HUES64 (cell line): ENCODE results near the gene POLR3H.

Experiments used
- H3K27ac ChIP-seq: 2 replicates; pipeline ENCODE4 v1.7.0; 2013; ENCODE audit warnings: low read depth, low read length, inconsistent platforms
- H3K27me3 ChIP-seq: 2 replicates; pipeline ENCODE4 v1.6.1; 2013; ENCODE audit warnings: mild to moderate bottlenecking, low read length; ENCODE audit not compliant: insufficient read depth
- H3K36me3 ChIP-seq: 2 replicates; pipeline ENCODE4 v1.6.1; 2013; ENCODE audit warnings: mild to moderate bottlenecking, low read length; ENCODE audit not compliant: insufficient read depth
- H3K4me1 ChIP-seq: 2 replicates; pipeline ENCODE4 v1.6.1; 2013; ENCODE audit warnings: mild to moderate bottlenecking, low read length, moderate library complexity; ENCODE audit not compliant: insufficient read depth
- H3K4me3 ChIP-seq: 2 replicates; pipeline ENCODE4 v1.5.1; 2013; ENCODE audit warnings: mild to moderate bottlenecking, low read length, moderate library complexity
- H3K9ac ChIP-seq: 2 replicates; pipeline ENCODE4 v1.6.1; 2013; ENCODE audit warnings: mild to moderate bottlenecking, low read depth, low read length
- H3K9me3 ChIP-seq: 2 replicates; pipeline ENCODE4 v1.6.1; 2013; ENCODE audit warnings: low read depth, low read length; ENCODE audit not compliant: insufficient read depth
- WGBS: fragments of 150-250, 120-280 bp; methylation state at CpG from one replicate; pipeline ENCODE4 v1.1.7; 2013; ENCODE audit warnings: missing lambda C conversion rate; 5-methylcytosine and 5-hydroxymethylcytosine counted together

Gene POLR3H

GRCh38 chr22:41512421-41513194 is 31.7 kb downstream of the POLR3H start:
- peaks cover 62% of the 10 kb centered on the region for H3K36me3 ChIP-seq
- H3K27ac ChIP-seq = peak overlapping the region; percentile 75
- H3K9me3 ChIP-seq = no peaks in the 10 kb centered on the region
- peak overlapping the region; percentile 35 for H3K9ac ChIP-seq
- no peaks in the 10 kb centered on the region for H3K27me3 ChIP-seq
- H3K4me1 ChIP-seq = peaks cover 15% of the 10 kb centered on the region
- no peak overlapping the region for H3K4me3 ChIP-seq
- 53% methylated on average over 17 of the region's 17 CpGs for WGBS

DNA sequence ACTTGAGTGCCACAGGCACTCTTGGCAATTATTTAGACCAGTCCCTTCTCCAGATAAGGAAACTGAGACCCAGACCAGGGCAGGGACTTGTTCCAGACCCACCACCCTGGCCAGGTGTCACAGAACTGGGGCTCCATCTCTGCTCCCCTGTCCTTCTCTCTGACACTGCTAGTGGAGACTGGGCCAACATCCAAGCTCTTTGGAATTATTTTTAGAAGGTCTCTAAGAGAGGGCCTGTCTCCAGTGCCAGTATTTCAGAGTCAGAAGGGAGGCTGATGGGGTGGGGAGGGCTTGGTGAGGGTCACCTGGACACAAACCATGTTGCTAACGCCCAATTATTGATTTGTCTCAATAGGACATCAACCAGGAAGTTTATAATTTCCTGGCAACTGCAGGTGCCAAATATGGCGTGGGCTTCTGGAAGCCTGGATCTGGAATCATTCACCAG is 32.7 kb downstream of the POLR3H start:
- peaks cover 60% of the 10 kb centered on the region for H3K36me3 ChIP-seq

GRCh38 chr22:41508770-41509170 is 35.5 kb downstream of the POLR3H start:
- Histone ChIP-seq H3K36me3 (peaks cover 44% of the 10 kb centered on the region), H3K27me3 (no peaks in the 10 kb centered on the region), H3K9me3 (no peaks in the 10 kb centered on the region), H3K4me3 (no peak overlapping the region), H3K27ac (no peak overlapping the region; the same call in 1 of the 2 replicates), H3K9ac (peak overlapping the region; percentile 36; the same call in 1 of the 2 replicates), H3K4me1 (peaks cover 15% of the 10 kb centered on the region)
- WGBS = 90% methylated on average over 12 of the region's 12 CpGs

More for the DNA sequence above, 32.7 kb downstream of the POLR3H start:
- no peak overlapping the region for H3K9ac ChIP-seq
- no peak overlapping the region for H3K4me3 ChIP-seq
- whole genome bisulfite sequencing = 93% methylated on average over 2 of the region's 2 CpGs
- H3K9me3 ChIP-seq = no peaks in the 10 kb centered on the region
- H3K27ac ChIP-seq = no peak overlapping the region
- peaks cover 15% of the 10 kb centered on the region for H3K4me1 ChIP-seq
- H3K27me3 ChIP-seq = no peaks in the 10 kb centered on the region

DNA sequence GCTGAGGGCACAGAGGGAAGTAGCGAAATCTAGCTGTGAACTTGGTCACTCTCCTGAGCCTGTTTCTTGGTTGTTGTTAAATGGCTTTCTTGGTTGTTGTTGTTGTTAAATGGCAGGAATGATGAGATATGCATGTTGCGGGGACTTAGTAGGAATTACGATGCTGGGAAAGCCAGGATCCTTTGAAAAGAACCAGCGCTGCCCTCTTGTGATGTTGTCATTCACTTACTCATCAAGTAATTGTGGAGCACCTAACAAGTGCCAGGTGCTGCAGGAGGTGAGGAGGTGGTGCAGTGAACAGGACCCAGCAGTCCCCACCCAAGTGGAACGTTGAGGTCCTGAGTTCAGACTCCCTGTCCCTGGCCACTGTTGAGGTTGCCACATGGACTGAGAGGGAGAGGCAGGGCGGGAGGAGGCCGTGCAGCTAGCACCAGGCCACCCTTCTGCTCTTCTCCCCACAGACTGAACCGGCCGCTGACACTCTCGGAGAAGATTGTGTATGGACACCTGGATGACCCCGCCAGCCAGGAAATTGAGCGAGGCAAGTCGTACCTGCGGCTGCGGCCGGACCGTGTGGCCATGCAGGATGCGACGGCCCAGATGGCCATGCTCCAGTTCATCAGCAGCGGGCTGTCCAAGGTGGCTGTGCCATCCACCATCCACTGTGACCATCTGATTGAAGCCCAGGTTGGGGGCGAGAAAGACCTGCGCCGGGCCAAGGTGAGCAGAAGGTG is 36.8 kb downstream of the POLR3H start:
- Histone ChIP-seq H3K9me3 (no peaks in the 10 kb centered on the region), H3K4me3 (no peak overlapping the region), H3K27ac (no peak overlapping the region), H3K9ac (no peak overlapping the region), H3K27me3 (no peaks in the 10 kb centered on the region), H3K4me1 (peaks cover 5% of the 10 kb centered on the region), H3K36me3 (peaks cover 38% of the 10 kb centered on the region)
- WGBS = 95% methylated on average over 23 of the region's 23 CpGs

GRCh38 chr22:41505511-41506220 is 38.6 kb downstream of the POLR3H start:
- no peak overlapping the region for H3K27ac ChIP-seq
- H3K36me3 ChIP-seq = peaks cover 42% of the 10 kb centered on the region
- WGBS = 97% methylated on average over 10 of the region's 10 CpGs
- no peaks in the 10 kb centered on the region for H3K27me3 ChIP-seq
- H3K4me1 ChIP-seq = no peaks in the 10 kb centered on the region
- no peak overlapping the region for H3K9ac ChIP-seq
- H3K4me3 ChIP-seq = no peak overlapping the region
- no peaks in the 10 kb centered on the region for H3K9me3 ChIP-seq

- Histone ChIP-seq H3K9ac (no peak overlapping the region), H3K27me3 (no peaks in the 10 kb centered on the region), H3K9me3 (no peaks in the 10 kb centered on the region), H3K27ac (no peak overlapping the region), H3K4me1 (no peaks in the 10 kb centered on the region), H3K4me3 (no peak overlapping the region), H3K36me3 (peaks cover 37% of the 10 kb centered on the region)
- 90% methylated on average over 4 of the region's 4 CpGs for WGBS
These were observed 39.5 kb downstream of the POLR3H start for GRCh38 chr22:41504816-41505215.

GRCh38 chr22:41504397-41504796 is 39.9 kb downstream of the POLR3H start:
- Histone ChIP-seq H3K36me3 (peaks cover 40% of the 10 kb centered on the region), H3K9me3 (no peaks in the 10 kb centered on the region), H3K4me3 (no peak overlapping the region), H3K4me1 (no peaks in the 10 kb centered on the region), H3K27me3 (no peaks in the 10 kb centered on the region), H3K9ac (no peak overlapping the region), H3K27ac (no peak overlapping the region)
- 96% methylated on average over 7 of the region's 7 CpGs for WGBS

DNA sequence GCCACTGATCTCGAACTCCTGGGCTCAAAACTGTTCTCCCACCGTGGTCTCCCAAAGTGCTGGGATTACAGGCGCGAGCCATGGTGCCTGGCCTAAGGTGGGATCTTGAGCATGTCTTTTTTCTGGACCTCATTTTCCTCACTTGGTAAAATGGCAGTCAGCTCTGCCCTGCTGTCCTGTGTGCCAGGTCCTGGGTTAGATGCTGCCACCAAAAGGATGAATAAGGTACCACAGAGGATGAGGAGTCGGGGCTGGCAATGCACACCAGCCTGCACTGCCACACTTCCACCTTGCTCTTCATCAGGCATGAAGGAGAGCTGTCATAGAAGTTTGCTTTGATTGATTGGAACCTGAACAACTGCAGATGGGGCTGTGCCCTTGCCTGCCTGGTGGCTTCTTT is 43.1 kb downstream of the POLR3H start:
- H3K27me3 ChIP-seq = no peaks in the 10 kb centered on the region
- H3K9ac ChIP-seq = no peak overlapping the region
- peaks cover 29% of the 10 kb centered on the region for H3K36me3 ChIP-seq
- no peak overlapping the region for H3K27ac ChIP-seq
- H3K9me3 ChIP-seq = no peaks in the 10 kb centered on the region
- no peaks in the 10 kb centered on the region for H3K4me1 ChIP-seq
- WGBS = 92% methylated on average over 5 of the region's 5 CpGs
- H3K4me3 ChIP-seq = no peak overlapping the region

- no peak overlapping the region for H3K4me3 ChIP-seq
- H3K4me1 ChIP-seq = no peaks in the 10 kb centered on the region
- no peaks in the 10 kb centered on the region for H3K9me3 ChIP-seq
- WGBS = 94% methylated on average over 7 of the region's 7 CpGs
- H3K27me3 ChIP-seq = no peaks in the 10 kb centered on the region
- H3K36me3 ChIP-seq = peaks cover 29% of the 10 kb centered on the region
- H3K27ac ChIP-seq = no peak overlapping the region
- no peak overlapping the region for H3K9ac ChIP-seq
These were observed 44.0 kb downstream of the POLR3H start for GRCh38 chr22:41500303-41500702.

DNA sequence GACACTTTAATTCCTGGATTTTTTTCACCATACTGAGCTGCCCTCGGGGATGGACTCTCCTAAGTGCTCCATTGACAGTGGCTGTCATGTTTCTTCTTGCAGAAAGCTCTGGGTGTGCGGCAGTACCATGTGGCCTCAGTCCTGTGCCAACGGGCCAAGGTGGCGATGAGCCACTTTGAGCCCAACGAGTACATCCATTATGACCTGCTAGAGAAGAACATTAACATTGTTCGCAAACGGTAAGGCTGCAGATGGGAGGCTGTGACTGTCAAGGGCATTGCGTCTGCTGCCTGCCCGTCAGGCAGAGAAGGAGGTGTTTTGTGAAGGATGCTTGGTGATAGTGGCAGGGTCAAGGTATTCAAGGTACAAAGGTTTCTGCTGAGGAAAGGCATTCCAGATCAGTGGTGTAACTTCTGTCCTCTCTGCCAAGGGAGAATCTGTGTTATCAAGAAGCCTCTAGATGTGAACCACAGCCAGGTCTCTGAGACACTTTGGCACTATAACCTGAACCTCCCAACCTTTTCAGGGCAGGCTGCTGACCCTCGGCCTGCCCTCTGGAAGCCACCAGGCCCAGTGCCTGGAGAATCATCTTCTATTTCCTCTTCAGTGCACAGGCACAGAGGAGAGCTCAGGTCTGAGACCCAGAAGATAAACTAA is 44.5 kb downstream of the POLR3H start:
- Histone ChIP-seq H3K9me3 (no peaks in the 10 kb centered on the region), H3K36me3 (peaks cover 27% of the 10 kb centered on the region), H3K27ac (no peak overlapping the region), H3K4me1 (no peaks in the 10 kb centered on the region), H3K27me3 (no peaks in the 10 kb centered on the region), H3K4me3 (no peak overlapping the region), H3K9ac (no peak overlapping the region)
- WGBS = 95% methylated on average over 10 of the region's 10 CpGs
